ENCODE data around the gene CD300LD.

Gene CD300LD

DNA sequence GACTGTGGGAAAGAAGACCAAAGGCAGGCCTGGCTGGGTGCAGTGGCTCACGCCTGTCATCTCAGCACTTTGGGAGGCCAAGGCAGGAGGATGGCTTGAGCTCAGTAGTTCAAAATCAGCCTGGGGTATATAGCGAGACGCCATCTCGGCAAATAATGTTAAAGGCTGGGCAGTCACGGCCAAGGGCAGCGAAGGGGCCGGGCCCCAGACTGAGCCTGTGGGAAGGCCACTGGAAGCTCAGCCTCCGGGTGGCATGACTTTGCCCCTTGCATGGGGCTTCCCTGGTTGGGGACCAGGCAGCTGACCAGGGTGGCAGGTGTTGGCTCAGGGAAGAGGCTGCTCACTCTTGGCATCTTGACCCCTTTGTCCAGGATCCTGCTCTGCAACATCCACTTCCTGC, 14.0 kb upstream of the CD300LD start:
- no peak overlapping the region for H3K9ac ChIP-seq (ENCODE audit: low read length in 2 of 2)

DNA sequence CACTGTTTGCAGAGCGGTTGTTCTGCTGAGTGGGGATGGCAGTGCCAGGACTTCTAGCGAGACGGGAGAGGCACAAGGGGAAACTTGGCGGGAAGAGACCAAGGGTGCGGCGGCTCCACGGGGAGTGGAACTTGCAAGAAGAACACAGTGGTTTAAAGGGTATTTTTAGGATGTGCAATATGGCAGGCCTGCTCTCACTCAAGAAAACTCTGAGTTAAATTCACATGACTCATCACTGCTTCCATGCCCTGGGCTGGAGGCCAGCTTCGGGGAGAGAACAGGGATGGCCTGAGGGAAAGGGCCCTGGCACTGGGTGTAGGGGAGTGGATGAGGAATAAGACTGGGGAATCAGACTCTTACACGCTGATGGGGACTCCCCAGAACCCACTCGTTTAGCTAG, 13.3 kb upstream of the CD300LD start:
- H3K27ac ChIP-seq (ENCODE audit: low read length) = peak overlapping the region; percentile 66
- no peaks in the 10 kb centered on the region for H3K9me3 ChIP-seq (ENCODE audit: control insufficient read depth in 2 of 2, low read length in 2 of 2)
- H3K4me1 ChIP-seq (ENCODE audit: control insufficient read depth, insufficient read depth, low read length) = peaks cover 16% of the 10 kb centered on the region
- peak overlapping the region in 1 of 2 donors; percentile 22 for H3K4me3 ChIP-seq (ENCODE audit: low read length in 2 of 2)
- H3K9ac ChIP-seq (ENCODE audit: low read length in 2 of 2) = no peak overlapping the region
- peaks cover 0 to 2% of the 10 kb centered on the region in 2 donors for H3K27me3 ChIP-seq (ENCODE audit: control insufficient read depth in 1 of 2, insufficient read depth in 2 of 2, low read length in 2 of 2)
- H3K36me3 ChIP-seq (ENCODE audit: control insufficient read depth in 2 of 2, insufficient read depth in 2 of 2, low read length in 2 of 2) = no peaks in the 10 kb centered on the region

More for the DNA sequence above, 14.0 kb upstream of the CD300LD start:
- H3K4me1 ChIP-seq (ENCODE audit: control insufficient read depth, insufficient read depth, low read length) = peaks cover 16% of the 10 kb centered on the region
- H3K4me3 ChIP-seq (ENCODE audit: low read length in 2 of 2) = no peak overlapping the region
- no peaks in the 10 kb centered on the region for H3K36me3 ChIP-seq (ENCODE audit: control insufficient read depth in 2 of 2, insufficient read depth in 2 of 2, low read length in 2 of 2)
- no peaks in the 10 kb centered on the region for H3K9me3 ChIP-seq (ENCODE audit: control insufficient read depth in 2 of 2, low read length in 2 of 2)
- H3K27me3 ChIP-seq (ENCODE audit: control insufficient read depth in 1 of 2, insufficient read depth in 2 of 2, low read length in 2 of 2) = peaks cover 0 to 2% of the 10 kb centered on the region in 2 donors
- peak overlapping the region; percentile 66 for H3K27ac ChIP-seq (ENCODE audit: low read length)

DNA sequence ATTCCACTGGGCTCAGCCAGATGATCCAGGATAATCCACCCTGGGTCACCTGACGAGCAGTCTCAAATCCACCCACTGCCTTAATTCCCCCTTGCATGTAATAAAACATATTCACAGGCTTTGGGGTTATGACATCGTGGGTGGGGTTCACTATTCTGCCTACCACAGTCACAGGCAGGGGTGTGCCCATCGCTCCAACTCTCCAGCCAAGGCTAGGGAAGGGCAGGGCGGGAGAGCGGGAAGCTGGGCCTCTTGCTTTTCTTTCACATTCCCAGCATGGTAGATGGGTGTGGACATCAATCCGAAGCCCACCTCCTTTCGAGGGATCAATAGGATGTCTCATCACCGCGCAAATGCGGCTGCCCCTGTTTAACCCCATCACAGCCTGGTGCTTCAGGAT, 12.7 kb upstream of the CD300LD start:
- H3K4me3 ChIP-seq (ENCODE audit: low read length in 2 of 2) = peak overlapping the region in 1 of 2 donors; percentile 22
- peak overlapping the region; percentile 66 for H3K27ac ChIP-seq (ENCODE audit: low read length)
- peaks cover 0 to 2% of the 10 kb centered on the region in 2 donors for H3K27me3 ChIP-seq (ENCODE audit: control insufficient read depth in 1 of 2, insufficient read depth in 2 of 2, low read length in 2 of 2)
- H3K9ac ChIP-seq (ENCODE audit: low read length in 2 of 2) = no peak overlapping the region
- H3K4me1 ChIP-seq (ENCODE audit: control insufficient read depth, insufficient read depth, low read length) = peaks cover 16% of the 10 kb centered on the region
- H3K9me3 ChIP-seq (ENCODE audit: control insufficient read depth in 2 of 2, low read length in 2 of 2) = no peaks in the 10 kb centered on the region
- H3K36me3 ChIP-seq (ENCODE audit: control insufficient read depth in 2 of 2, insufficient read depth in 2 of 2, low read length in 2 of 2) = no peaks in the 10 kb centered on the region

DNA sequence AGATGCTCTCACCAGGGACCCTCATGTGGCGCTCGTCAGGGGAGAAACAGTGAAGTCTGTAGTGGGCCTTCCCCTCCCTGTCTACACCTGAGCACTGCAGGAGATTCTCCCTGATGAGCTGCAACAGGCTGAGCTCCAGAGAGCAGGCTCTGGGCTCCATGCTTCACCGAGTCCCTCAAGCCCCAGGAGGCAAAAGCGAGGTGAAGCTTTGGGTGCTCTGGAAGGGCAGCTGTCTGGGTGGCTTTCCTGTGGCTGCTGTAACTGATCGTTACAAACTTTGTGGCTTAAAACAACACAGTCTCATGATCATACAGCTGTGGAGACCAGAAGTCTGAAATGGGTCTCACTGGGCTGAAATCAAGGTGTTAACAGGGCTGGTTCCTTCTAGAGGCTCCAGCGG, 12.1 kb upstream of the CD300LD start:
- peaks cover 0 to 2% of the 10 kb centered on the region in 2 donors for H3K27me3 ChIP-seq (ENCODE audit: control insufficient read depth in 1 of 2, insufficient read depth in 2 of 2, low read length in 2 of 2)
- peak overlapping the region; percentile 66 for H3K27ac ChIP-seq (ENCODE audit: low read length)
- H3K9ac ChIP-seq (ENCODE audit: low read length in 2 of 2) = no peak overlapping the region
- H3K9me3 ChIP-seq (ENCODE audit: control insufficient read depth in 2 of 2, low read length in 2 of 2) = no peaks in the 10 kb centered on the region
- no peaks in the 10 kb centered on the region for H3K36me3 ChIP-seq (ENCODE audit: control insufficient read depth in 2 of 2, insufficient read depth in 2 of 2, low read length in 2 of 2)
- H3K4me3 ChIP-seq (ENCODE audit: low read length in 2 of 2) = no peak overlapping the region
- H3K4me1 ChIP-seq (ENCODE audit: control insufficient read depth, insufficient read depth, low read length) = peaks cover 16% of the 10 kb centered on the region

DNA sequence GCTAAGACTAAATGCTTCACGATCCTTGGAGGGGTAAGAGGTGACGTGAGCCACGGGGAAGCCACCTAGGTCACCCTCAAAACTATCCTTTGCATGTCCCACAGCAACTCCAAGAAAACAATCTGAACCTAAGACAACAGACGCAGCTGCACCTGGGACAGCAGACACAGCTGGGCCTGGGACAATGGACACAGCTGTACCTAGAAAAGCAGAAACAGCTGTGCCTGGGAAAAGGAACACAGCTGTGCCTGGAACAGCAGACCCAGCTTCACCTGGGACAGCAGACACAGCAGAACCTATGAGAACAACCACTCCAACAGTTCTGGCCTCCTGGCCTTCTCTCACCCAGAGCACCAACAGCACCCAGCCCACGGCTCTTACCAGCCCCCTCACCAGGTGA, 11.7 kb upstream of the CD300LD start:
- H3K4me3 ChIP-seq (ENCODE audit: low read length in 2 of 2) = no peak overlapping the region
- H3K4me1 ChIP-seq (ENCODE audit: control insufficient read depth, insufficient read depth, low read length) = peaks cover 16% of the 10 kb centered on the region
- no peaks in the 10 kb centered on the region for H3K36me3 ChIP-seq (ENCODE audit: control insufficient read depth in 2 of 2, insufficient read depth in 2 of 2, low read length in 2 of 2)
- peaks cover 0 to 4% of the 10 kb centered on the region in 2 donors for H3K27me3 ChIP-seq (ENCODE audit: control insufficient read depth in 1 of 2, insufficient read depth in 2 of 2, low read length in 2 of 2)
- H3K9ac ChIP-seq (ENCODE audit: low read length in 2 of 2) = no peak overlapping the region
- no peaks in the 10 kb centered on the region for H3K9me3 ChIP-seq (ENCODE audit: control insufficient read depth in 2 of 2, low read length in 2 of 2)
- H3K27ac ChIP-seq (ENCODE audit: low read length) = no peak overlapping the region

DNA sequence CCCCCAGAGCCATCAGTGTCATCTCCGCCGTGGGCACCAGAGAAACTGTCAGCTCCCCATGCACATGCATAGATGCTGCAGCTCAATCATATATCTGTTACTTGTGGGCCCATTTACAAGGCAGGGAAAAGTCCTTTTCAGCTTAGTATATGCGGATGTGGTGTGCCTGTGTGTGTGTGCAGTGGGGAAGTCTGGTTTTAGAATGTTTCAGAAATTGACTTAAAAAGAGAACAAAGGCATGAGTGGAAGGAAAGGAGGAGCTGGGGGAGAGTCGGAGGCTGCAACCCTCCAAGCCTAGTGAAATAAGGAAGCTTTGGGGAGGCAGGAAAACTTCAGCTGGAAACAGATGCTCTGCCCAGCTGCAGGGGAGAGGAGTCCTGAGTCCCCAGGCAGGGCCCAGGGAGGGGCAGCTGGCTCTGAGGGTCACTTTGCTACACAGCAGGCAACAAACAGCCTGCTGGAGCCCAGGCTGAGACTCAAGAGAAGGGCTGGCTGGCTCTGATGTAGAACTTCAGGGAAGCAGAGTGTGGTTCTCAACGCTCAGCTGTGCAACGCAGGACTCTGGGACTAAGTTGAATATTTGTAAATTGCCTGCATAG, 11.1 kb upstream of the CD300LD start:
- H3K27ac ChIP-seq (ENCODE audit: low read length) = no peak overlapping the region
- no peak overlapping the region for H3K9ac ChIP-seq (ENCODE audit: low read length in 2 of 2)
- no peaks in the 10 kb centered on the region for H3K36me3 ChIP-seq (ENCODE audit: control insufficient read depth in 2 of 2, insufficient read depth in 2 of 2, low read length in 2 of 2)
- peaks cover 0 to 6% of the 10 kb centered on the region in 2 donors for H3K27me3 ChIP-seq (ENCODE audit: control insufficient read depth in 1 of 2, insufficient read depth in 2 of 2, low read length in 2 of 2)
- H3K4me3 ChIP-seq (ENCODE audit: low read length in 2 of 2) = no peak overlapping the region
- H3K4me1 ChIP-seq (ENCODE audit: control insufficient read depth, insufficient read depth, low read length) = peaks cover 16% of the 10 kb centered on the region
- H3K9me3 ChIP-seq (ENCODE audit: control insufficient read depth in 2 of 2, low read length in 2 of 2) = no peaks in the 10 kb centered on the region

DNA sequence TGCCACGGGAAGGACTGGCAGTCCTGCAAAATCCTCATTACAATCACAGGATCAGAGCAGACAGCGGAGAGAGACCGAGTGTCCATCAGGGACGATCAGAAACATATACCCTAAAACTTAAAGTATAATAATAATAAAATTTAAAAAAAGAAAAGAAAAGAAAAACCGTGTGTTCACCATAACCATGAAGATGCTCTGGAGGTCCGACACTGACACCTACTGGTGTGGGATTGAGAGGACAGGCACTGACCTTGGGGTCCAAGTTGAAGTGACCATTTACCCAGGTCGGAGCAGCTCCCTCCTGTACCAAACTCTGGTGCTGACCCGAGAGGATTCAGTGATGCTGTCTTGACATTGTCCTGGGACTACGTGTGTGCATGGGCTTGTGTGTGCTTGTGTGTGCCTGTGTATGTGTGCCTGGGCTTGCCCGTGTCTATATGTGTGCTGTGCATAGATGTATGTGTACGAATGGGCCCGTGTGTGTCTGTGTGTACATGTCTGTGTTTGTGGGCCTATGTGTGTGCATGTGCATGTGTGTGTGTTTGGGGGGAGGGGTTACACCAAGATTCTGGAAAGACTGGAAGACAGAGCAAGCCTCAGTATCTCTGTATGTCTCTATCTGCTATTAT, 10.0 kb upstream of the CD300LD start:
- no peak overlapping the region for H3K4me3 ChIP-seq (ENCODE audit: low read length in 2 of 2)
- peaks cover 0 to 6% of the 10 kb centered on the region in 2 donors for H3K27me3 ChIP-seq (ENCODE audit: control insufficient read depth in 1 of 2, insufficient read depth in 2 of 2, low read length in 2 of 2)
- no peaks in the 10 kb centered on the region for H3K9me3 ChIP-seq (ENCODE audit: control insufficient read depth in 2 of 2, low read length in 2 of 2)
- peaks cover 16% of the 10 kb centered on the region for H3K4me1 ChIP-seq (ENCODE audit: control insufficient read depth, insufficient read depth, low read length)
- no peak overlapping the region for H3K27ac ChIP-seq (ENCODE audit: low read length)
- H3K36me3 ChIP-seq (ENCODE audit: control insufficient read depth in 2 of 2, insufficient read depth in 2 of 2, low read length in 2 of 2) = no peaks in the 10 kb centered on the region
- H3K9ac ChIP-seq (ENCODE audit: low read length in 2 of 2) = no peak overlapping the region

DNA sequence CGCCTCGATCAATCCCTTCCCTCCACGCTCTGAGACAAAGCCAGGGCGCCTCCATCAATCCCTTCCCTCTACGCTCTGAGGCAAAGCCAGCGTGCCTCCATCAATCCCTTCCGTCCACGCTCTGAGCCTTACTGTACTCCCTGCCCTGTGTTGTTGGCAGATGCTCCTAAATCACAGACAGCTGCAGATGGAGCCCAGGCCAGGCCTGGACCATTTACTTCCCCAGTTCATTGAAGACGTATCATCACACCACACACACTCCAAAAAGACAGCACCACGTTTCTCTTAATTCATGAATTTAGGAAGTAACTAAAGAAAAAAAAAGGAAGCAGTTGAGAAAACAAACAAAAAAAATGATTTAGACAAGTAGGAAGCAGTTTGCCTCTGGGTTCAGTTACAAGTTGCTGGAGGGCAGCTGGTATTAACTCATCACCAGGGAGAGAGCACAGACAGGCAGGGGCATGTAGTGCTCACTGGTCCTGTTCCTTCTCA, 7.4 kb upstream of the CD300LD start:
- no peak overlapping the region for H3K27ac ChIP-seq (ENCODE audit: low read length)
- H3K27me3 ChIP-seq (ENCODE audit: control insufficient read depth in 1 of 2, insufficient read depth in 2 of 2, low read length in 2 of 2) = peaks cover 0 to 11% of the 10 kb centered on the region in 2 donors
- no peak overlapping the region for H3K9ac ChIP-seq (ENCODE audit: low read length in 2 of 2)
- no peaks in the 10 kb centered on the region for H3K9me3 ChIP-seq (ENCODE audit: control insufficient read depth in 2 of 2, low read length in 2 of 2)
- H3K4me3 ChIP-seq (ENCODE audit: low read length in 2 of 2) = no peak overlapping the region
- H3K36me3 ChIP-seq (ENCODE audit: control insufficient read depth in 2 of 2, insufficient read depth in 2 of 2, low read length in 2 of 2) = no peaks in the 10 kb centered on the region
- H3K4me1 ChIP-seq (ENCODE audit: control insufficient read depth, insufficient read depth, low read length) = peaks cover 2% of the 10 kb centered on the region

DNA sequence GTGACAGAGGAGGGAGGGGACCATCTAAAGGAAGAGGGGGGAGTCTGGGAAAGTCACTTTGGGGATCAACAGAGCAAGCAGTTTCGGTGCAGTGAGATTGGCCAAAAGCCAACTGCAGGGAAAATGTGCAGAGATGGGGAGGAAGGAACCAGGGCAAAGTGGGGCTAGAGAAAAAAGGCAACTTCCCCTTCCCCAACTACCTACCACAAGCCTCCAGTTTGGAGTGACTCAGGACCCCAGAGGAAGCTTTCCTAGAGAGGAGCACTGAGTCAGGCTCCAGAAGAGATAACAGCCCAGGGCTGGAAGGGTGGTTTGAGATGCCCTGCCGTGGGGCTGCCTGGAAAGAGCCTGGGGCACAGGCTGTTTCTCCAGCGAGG, 6.9 kb upstream of the CD300LD start:
- no peaks in the 10 kb centered on the region for H3K36me3 ChIP-seq (ENCODE audit: control insufficient read depth in 2 of 2, insufficient read depth in 2 of 2, low read length in 2 of 2)
- no peak overlapping the region for H3K4me3 ChIP-seq (ENCODE audit: low read length in 2 of 2)
- peaks cover 0 to 11% of the 10 kb centered on the region in 2 donors for H3K27me3 ChIP-seq (ENCODE audit: control insufficient read depth in 1 of 2, insufficient read depth in 2 of 2, low read length in 2 of 2)
- H3K27ac ChIP-seq (ENCODE audit: low read length) = no peak overlapping the region
- H3K9ac ChIP-seq (ENCODE audit: low read length in 2 of 2) = no peak overlapping the region
- H3K4me1 ChIP-seq (ENCODE audit: control insufficient read depth, insufficient read depth, low read length) = peaks cover 2% of the 10 kb centered on the region
- H3K9me3 ChIP-seq (ENCODE audit: control insufficient read depth in 2 of 2, low read length in 2 of 2) = no peaks in the 10 kb centered on the region

DNA sequence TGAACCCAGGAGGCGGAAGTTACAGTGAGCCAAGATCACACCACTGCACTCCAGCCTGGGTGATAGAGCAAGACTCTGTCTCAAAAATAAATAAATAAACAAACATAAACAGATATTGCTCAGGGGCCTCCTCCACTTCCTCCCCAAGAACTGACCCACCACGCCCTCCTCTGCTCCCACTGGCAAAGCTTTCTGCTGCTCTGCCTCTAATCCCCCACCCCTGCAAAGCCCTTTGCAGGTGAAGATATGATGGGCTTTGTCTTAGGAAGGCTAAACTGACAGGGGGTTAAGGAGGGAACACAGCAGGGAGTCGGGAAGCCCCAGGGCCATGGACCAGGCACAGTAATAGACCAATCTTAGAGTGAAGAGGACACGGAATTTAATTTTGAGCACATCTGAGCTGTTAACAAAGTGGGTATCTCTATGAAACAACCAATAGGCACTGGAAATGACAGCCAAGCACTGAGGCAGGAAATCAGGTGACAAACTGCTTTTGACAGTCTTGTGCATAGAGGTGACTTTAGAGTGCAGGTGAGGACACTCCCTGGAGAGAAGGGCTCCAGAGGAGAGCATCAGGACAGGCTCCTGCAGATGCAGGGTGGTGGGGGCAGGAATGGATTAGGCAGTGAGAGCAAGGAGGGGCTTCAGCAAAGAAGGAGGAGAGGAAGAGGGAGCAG, 6.4 kb upstream of the CD300LD start:
- H3K4me1 ChIP-seq (ENCODE audit: control insufficient read depth, insufficient read depth, low read length) = peaks cover 2% of the 10 kb centered on the region
- no peaks in the 10 kb centered on the region for H3K9me3 ChIP-seq (ENCODE audit: control insufficient read depth in 2 of 2, low read length in 2 of 2)
- peaks cover 0 to 11% of the 10 kb centered on the region in 2 donors for H3K27me3 ChIP-seq (ENCODE audit: control insufficient read depth in 1 of 2, insufficient read depth in 2 of 2, low read length in 2 of 2)
- H3K36me3 ChIP-seq (ENCODE audit: control insufficient read depth in 2 of 2, insufficient read depth in 2 of 2, low read length in 2 of 2) = no peaks in the 10 kb centered on the region
- H3K9ac ChIP-seq (ENCODE audit: low read length in 2 of 2) = no peak overlapping the region
- no peak overlapping the region for H3K4me3 ChIP-seq (ENCODE audit: low read length in 2 of 2)
- no peak overlapping the region for H3K27ac ChIP-seq (ENCODE audit: low read length)

Measured in stomach smooth muscle (tissue), 2 donors.